GM12873 (cell line): ENCODE results near the gene ABTB2.

Experiments
- TF ChIP-seq, protein P1 (sequence below): IDR thresholded peaks from 2 replicates; pipeline ENCODE4 v1.5.1; 2012; ENCODE audit warnings: low read depth, mild to moderate bottlenecking, moderate library complexity, low read length, control low read depth; ENCODE audit not compliant: insufficient read depth; ENCODE audit errors: missing control alignments

Gene ABTB2

DNA sequence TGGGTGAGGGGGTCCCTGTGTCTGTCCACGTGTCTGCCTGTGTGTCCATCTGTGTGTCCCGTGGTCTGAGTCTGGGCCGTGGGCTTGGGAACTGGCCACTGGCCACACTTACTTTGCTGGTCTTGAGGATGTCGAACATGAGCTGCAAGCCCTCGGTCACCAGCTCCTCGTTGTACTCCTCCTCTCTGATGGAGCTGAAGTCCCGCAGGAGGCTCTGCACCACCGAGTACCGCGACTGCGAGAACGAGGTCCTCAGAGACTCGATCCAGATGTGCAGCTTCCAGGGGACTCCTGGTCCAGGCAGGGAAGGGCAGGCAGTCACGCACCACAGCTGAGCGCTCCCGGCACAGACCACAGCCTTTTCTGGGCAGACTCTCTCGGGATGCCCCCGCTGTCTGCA lies 197.0 kb downstream of the ABTB2 start:
- TF ChIP-seq, protein P1, sequence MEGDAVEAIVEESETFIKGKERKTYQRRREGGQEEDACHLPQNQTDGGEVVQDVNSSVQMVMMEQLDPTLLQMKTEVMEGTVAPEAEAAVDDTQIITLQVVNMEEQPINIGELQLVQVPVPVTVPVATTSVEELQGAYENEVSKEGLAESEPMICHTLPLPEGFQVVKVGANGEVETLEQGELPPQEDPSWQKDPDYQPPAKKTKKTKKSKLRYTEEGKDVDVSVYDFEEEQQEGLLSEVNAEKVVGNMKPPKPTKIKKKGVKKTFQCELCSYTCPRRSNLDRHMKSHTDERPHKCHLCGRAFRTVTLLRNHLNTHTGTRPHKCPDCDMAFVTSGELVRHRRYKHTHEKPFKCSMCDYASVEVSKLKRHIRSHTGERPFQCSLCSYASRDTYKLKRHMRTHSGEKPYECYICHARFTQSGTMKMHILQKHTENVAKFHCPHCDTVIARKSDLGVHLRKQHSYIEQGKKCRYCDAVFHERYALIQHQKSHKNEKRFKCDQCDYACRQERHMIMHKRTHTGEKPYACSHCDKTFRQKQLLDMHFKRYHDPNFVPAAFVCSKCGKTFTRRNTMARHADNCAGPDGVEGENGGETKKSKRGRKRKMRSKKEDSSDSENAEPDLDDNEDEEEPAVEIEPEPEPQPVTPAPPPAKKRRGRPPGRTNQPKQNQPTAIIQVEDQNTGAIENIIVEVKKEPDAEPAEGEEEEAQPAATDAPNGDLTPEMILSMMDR, result no peak

DNA sequence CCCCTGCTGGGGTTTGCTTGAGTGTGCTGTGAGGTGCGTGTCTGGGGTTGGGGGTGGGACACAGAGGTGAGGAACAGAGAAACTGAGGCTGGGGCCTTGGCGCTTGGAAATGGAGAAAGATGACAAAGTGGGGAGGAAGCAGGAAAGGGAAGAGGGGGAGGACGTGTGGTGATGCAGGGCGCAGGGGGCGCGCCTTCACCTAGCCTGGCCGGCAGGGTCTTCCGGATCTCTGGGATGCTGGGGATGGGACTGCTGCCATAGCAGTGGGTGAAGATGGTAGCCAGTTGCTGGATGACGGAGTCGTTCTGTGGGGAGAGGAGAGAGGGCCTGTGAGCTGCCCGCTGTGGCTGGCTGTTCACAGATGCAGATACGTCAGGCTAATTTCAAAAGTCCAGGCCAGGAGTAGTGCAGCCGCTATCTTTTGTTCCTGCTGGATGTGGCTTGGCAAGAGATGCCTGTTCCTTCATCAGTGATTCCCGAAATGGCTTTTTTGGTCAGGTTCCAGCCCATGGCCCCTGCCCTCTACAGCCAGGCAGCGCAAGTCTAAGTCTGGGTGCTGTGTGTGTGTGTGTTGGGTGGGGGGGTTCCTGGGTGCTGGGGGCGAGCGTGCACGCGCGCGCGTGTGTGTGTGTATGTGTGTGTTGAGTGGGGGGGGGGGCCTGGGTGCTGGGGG lies 197.6 kb downstream of the ABTB2 start:
- TF ChIP-seq, protein P1, result no peak

DNA sequence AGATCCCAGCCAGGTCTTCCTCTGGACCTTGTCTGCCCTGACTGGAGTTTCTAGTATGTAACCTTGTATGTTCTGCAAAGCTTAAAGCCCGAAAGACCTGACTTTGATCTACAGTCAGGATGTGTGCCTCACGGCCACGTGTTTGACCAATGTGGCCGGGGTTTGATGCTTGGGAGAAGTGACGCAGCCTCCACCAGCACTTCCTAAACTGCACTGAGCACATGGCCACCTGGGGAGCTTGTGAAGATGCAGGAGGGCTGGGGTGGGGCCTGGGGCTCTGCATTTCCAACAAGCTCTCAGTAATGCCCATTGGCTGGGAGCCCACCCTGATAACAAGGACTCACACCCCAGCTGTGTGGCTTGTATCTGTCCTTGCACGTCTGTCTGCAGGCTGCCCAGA lies 199.1 kb downstream of the ABTB2 start:
- TF ChIP-seq, protein P1, result no peak

DNA sequence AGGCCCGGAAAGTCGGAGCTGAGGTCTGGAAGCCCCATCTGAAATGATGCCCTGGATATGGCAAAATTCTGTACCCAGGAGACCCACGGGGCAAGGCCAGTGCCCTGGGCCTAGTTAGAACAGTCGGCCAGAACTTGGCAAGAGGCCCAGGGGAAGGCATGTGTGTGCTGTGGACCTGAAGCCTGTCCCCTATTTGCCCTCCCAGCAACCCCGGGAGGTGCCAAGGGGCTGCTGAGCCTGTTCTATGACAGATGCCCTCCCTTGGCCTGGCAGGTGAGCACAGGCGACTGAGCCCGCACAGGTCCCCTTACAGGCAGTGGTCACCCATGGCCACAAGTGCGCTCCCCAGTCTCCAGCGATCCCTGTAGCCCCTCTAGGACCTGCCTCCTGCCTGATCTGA lies 200.6 kb downstream of the ABTB2 start:
- TF ChIP-seq, protein P1, result no peak

DNA sequence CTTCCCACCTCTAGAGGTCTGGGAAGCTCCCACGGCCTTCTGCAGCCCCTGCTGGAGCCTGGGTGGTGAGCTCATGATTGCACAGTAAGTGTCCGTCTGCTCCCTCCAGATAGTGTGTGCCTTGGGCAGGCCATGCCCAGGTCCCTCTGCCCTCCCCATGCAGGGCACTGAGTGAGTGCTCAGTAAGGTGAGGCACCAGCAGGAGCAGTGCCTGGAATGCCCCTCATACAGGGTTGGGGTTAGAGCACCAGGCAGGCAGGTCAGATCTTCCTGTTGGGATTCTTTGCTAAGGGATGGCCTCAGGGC lies 202.1 kb downstream of the ABTB2 start:
- TF ChIP-seq, protein P1, result no peak

DNA sequence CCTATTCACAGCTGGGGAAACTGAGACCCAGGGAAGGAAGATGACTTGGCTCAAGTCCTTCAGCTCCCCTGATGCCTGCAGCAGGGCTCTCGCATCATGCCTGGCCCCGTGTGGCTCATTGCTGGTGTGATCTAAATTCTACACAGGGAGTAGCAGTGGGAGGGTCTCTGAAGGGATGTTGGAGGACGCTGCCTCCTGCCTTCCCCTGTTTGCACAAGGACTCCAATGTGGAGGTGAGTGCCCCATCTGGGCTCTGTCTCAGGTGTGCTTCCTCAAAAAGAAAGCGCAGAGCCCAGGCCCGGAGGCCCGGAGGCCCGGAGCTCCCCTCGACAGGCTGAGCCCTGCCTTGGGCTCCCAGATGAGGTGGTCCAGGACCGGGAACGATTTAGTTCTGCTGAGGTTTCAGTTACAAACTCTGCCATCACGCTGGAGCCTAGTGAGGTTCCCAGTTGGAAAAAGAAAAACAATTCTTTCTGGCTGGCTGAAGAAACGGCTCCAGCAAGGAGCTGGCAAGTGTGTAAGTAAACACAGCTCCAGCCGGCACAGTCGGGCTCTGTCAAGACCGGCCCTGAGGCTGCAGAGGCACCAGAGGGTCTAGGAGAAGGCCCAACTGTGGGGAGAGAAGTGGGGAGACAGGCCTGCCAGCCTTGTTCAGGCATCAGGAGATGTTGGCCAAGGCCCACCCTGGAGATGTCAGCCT lies 202.6 kb downstream of the ABTB2 start:
- TF ChIP-seq, protein P1, result no peak

DNA sequence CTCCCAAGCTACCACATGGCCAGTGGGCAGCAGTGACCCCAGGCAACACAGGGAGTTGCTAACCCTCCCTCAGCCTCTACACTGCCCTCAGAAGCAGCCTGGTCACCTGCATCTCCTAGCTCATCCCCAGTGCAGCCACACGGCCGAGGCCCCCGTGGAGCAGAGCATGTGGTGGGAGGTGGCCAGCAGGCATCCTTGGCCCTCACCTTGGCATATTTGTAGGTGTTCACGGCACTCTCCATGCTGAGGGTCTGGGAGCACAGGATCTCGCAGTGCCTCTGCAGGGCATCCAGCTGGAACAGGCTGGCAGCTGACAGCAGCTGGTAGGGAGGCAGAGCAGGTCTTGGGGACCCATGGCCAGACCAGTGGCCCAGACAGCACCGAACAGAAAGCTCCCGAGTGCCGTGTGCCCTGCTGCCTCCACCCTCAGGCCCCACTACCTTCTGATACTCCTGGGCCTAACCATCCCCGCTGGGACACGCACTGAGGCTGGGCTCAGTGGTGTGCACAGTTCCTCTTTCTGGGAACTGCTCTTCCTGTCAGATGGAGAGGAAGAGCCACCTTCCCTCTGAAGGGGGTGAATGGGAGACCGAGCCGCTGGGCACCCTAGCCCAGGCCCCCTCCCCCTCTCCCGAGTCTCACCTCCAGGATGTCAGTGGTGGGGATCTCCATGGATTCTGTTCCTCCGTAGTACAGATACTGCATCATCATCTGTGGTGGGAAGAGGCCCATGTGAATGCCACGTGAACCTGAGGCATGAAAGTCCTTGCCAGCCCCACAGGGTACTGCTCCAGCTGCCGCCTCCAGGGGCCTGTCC lies 203.5 kb downstream of the ABTB2 start:
- TF ChIP-seq, protein P1, result no peak
